Progenitor cell of endocrine pancreas (in vitro differentiated cells): Measurements from ENCODE around the gene BST2. TPM values are rescaled to one million over a fixed set of nuclear protein-coding genes. Genes with fewer than 3 reads are reported as not detected.

Source experiments
- DNase-seq: peaks from one replicate; pipeline ENCODE4 v3.0.0; 2021; ENCODE audit warnings: low spot score; ENCODE audit not compliant: unreplicated experiment
- H3K27ac Mint-ChIP-seq: 2 replicates; pipeline ENCODE4 v1.8.0; 2021; ENCODE audit warnings: mild to moderate bottlenecking, moderate library complexity, mixed read lengths
- H3K27me3 Mint-ChIP-seq: 2 replicates; pipeline ENCODE4 v1.8.0; 2021; ENCODE audit warnings: mixed read lengths
- H3K36me3 Mint-ChIP-seq: 2 replicates; pipeline ENCODE4 v1.8.0; 2022; ENCODE audit warnings: mixed read lengths; ENCODE audit not compliant: insufficient read depth
- H3K4me1 Mint-ChIP-seq: 2 replicates; pipeline ENCODE4 v1.8.0; 2021; ENCODE audit warnings: low read depth, mixed read lengths
- H3K4me3 Mint-ChIP-seq: 2 replicates; pipeline ENCODE4 v1.8.0; 2021; ENCODE audit warnings: low read depth, mild to moderate bottlenecking, moderate library complexity, mixed read lengths
- H3K9me3 Mint-ChIP-seq: 2 replicates; pipeline ENCODE4 v1.8.0; 2021; ENCODE audit warnings: low read depth, mixed read lengths
- CTCF ChIP-seq: fragments of 200-600 bp; sonication (generic); IDR thresholded peaks from one replicate; pipeline ENCODE4 v1.5.0; 2021; ENCODE audit warnings: antibody characterized with exemption, mild to moderate bottlenecking; ENCODE audit not compliant: unreplicated experiment
- total RNA-seq: library from RNA; stranded (reverse); gene quantifications from 2 replicates; pipeline ENCODE4 v1.2.1, GENCODE V29; 2021

BST2 gene
- total RNA-seq, 1 donor from 2014 or later: 0.67 TPM

DNA sequence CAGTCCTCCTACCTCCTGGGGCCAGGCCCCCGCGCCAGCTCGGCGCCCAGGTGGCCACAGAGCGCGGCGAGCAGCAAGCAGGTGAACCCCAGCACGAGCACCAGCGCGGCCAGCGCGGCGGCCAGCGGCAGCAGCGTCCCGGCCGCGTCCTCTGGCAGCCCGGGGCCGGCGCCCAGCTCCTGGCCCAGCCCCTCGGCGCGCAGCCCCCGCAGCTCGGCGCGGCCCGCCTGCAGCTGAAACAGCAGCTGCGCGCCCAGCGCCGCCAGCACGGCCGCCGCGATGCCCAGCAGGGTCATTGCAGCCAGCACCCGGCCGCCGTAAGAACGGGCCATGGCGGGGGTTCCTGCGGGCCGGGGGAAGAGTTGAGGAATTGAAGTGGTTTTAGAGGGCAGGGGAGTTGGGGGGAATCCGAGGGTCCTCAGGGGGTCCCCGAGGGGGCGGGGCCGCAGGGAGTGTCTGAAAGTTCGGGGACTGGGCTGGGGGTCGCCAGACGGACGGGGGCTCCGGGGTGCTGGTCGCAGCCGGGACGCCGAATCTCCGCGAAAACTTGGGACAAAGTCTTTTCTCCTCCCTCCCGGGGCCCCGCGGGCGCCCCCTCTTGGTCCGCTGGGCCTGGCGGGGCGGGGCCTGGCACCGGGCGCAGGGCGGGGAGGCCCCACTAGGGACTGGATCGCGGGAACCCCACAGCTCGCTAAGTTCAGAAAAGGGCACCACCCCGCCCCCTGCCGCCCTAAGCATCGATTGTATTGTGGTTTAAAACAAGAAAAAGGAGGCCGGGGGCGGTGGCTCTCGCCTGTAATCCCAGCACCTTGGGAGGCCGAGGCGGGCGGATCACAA is 42.9 kb upstream of the BST2 start, which contains the start of gene TMEM221:
Gene TMEM221 (minus strand): TSS at position 538 of the 837 bp plus-strand sequence. CDS start 206 bp downstream, at position 332.
- DNase-seq: peak; percentile 71
- TF ChIP-seq CTCF: peak; percentile 72
- no peak within 1 kb of the TSS for H3K27ac Mint-ChIP-seq
- H3K9me3 Mint-ChIP-seq: peaks cover 1% of the 10 kb centered on the region
- H3K36me3 Mint-ChIP-seq: no peaks in the 10 kb centered on the region
- H3K27me3 Mint-ChIP-seq: peaks cover 20% of the 10 kb centered on the region
- H3K4me1 Mint-ChIP-seq: no peaks in the 10 kb centered on the region
- peak within 1 kb of the TSS; percentile 75 for H3K4me3 Mint-ChIP-seq

DNA sequence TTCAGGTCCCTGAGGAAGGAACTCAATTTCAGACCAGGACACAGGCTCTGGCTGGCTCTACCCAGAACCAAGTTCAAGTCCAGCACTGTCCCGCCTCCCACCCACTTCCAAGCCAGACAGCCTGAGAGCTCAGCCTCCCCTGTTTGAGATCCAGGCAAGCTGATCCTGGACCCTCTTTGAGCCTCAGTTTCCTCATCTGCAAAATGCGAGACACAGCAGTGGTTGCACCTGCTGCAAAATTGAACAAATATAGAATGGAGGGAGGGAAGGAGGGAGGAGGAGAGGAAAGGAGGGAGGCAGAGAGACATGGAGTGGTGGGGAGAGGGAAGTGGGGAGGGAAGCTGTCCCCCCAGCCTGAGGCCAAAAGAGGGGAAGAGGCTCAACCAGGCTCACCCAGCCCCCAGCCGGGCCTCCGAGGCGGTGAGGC is 42.3 kb upstream of the BST2 start:
- Mint-ChIP-seq H3K4me3 (peak overlapping the region; percentile 62), H3K4me1 (no peaks in the 10 kb centered on the region), H3K9me3 (no peaks in the 10 kb centered on the region), H3K36me3 (no peaks in the 10 kb centered on the region), H3K27me3 (peaks cover 19% of the 10 kb centered on the region), H3K27ac (no peak overlapping the region)
- TF ChIP-seq CTCF: no peak
- DNase-seq: no peak

- Mint-ChIP-seq H3K27me3 (peaks cover 16% of the 10 kb centered on the region), H3K4me1 (no peaks in the 10 kb centered on the region), H3K36me3 (no peaks in the 10 kb centered on the region), H3K9me3 (no peaks in the 10 kb centered on the region), H3K27ac (no peak overlapping the region), H3K4me3 (no peak overlapping the region)
- no peak for TF ChIP-seq CTCF
- DNase-seq: no peak
Measured at GRCh38 chr19:17445526-17446165, 40.2 kb upstream of the BST2 start.

GRCh38 chr19:17441241-17442021 is 36.0 kb upstream of the BST2 start:
- TF ChIP-seq CTCF: peak; percentile 50
- DNase-seq: no peak
- no peak overlapping the region for H3K4me3 Mint-ChIP-seq
- H3K9me3 Mint-ChIP-seq: no peaks in the 10 kb centered on the region
- no peaks in the 10 kb centered on the region for H3K4me1 Mint-ChIP-seq
- H3K27me3 Mint-ChIP-seq: no peaks in the 10 kb centered on the region
- H3K36me3 Mint-ChIP-seq: no peaks in the 10 kb centered on the region
- H3K27ac Mint-ChIP-seq: no peak overlapping the region

DNA sequence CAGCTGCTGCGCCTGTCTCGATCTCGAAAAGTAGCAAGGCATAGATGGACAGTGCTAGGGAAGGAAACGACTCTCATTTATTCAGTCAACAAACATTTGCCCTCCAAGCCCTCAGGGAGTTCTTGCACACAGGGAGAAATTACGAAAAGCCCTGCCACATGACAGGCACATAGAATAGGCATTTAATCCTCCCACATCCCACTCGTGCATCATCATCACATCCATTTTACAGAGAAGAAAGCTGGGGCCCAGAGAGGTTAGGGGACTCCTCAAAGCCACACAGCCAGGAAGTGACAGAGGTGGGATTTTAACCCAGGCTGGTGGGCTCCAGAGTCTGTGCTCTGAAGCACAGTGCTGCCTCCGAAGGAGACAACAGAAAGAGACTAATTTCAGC is 31.4 kb upstream of the BST2 start:
- H3K4me1 Mint-ChIP-seq: no peaks in the 10 kb centered on the region
- H3K4me3 Mint-ChIP-seq: no peak overlapping the region
- no peaks in the 10 kb centered on the region for H3K36me3 Mint-ChIP-seq
- no peak overlapping the region for H3K27ac Mint-ChIP-seq
- no peaks in the 10 kb centered on the region for H3K27me3 Mint-ChIP-seq
- no peaks in the 10 kb centered on the region for H3K9me3 Mint-ChIP-seq
- no peak for TF ChIP-seq CTCF
- DNase-seq: no peak
